ENCODE data around the gene ID2. TPM values are rescaled to one million over a fixed set of nuclear protein-coding genes. Genes with fewer than 3 reads are reported as not detected.
A peak's percentile ranks its signal among the peaks of the same experiment; 100 is the strongest.

Gene ID2, protein sequence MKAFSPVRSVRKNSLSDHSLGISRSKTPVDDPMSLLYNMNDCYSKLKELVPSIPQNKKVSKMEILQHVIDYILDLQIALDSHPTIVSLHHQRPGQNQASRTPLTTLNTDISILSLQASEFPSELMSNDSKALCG
- total RNA-seq, result 100 to 1,000 TPM; 167 to 172 TPM

DNA sequence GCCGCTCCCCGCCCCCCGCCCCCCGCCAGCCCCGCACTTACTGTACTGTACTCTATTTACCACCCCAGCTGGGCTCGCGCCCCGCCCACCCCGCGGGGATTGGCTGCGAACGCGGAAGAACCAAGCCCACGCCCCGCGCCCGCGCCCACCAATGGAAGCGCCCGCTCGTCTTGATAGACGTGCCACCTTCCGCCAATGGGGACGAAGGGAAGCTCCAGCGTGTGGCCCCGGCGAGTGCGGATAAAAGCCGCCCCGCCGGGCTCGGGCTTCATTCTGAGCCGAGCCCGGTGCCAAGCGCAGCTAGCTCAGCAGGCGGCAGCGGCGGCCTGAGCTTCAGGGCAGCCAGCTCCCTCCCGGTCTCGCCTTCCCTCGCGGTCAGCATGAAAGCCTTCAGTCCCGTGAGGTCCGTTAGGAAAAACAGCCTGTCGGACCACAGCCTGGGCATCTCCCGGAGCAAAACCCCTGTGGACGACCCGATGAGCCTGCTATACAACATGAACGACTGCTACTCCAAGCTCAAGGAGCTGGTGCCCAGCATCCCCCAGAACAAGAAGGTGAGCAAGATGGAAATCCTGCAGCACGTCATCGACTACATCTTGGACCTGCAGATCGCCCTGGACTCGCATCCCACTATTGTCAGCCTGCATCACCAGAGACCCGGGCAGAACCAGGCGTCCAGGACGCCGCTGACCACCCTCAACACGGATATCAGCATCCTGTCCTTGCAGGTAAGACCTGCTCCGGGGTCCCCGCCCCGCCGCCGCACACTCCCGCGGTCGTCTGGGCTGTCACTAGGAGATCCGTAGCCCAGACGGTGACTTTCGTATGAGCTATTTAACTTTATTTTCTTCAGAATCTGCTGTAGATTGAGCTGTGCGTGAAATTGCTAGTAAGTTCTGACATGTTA lies at the start of gene ID2:
ID2 (plus strand) TSS at position 271 of the 907 bp plus-strand sequence; CDS start at position 381, 110 bp downstream.
- peak; percentile 69 for ATAC-seq (ENCODE audit: low read depth)
- no peaks in the 10 kb centered on the region for H3K9me3 Mint-ChIP-seq
- POLR2A ChIA-PET, result interaction anchor here (0.5 to 6.3 kb wide), 61 partner anchors 10 to 1817 kb away, joined by 3 to 122 read pairs (median 5); partner anchors contain the start of genes CMPK2, KIDINS220 and RSAD2
- peak; percentile 100 for DNase-seq
- peaks cover 22% of the 10 kb centered on the region for H3K36me3 Mint-ChIP-seq
- peak within 1 kb of the TSS; percentile 98 for H3K27ac Mint-ChIP-seq
- peaks cover 12% of the 10 kb centered on the region for H3K27me3 Mint-ChIP-seq
- H3K4me3 Mint-ChIP-seq, result peak within 1 kb of the TSS; percentile 99
- peaks cover 34% of the 10 kb centered on the region for H3K4me1 Mint-ChIP-seq

GRCh38 chr2:8632755-8633154 lies 49.1 kb upstream of the ID2 start:
- H3K4me1 Mint-ChIP-seq, result peaks cover 5% of the 10 kb centered on the region
- H3K27ac Mint-ChIP-seq, result no peak overlapping the region
- no peak for ATAC-seq (ENCODE audit: low read depth)
- no peak overlapping the region for H3K4me3 Mint-ChIP-seq
- no peak for DNase-seq
- H3K9me3 Mint-ChIP-seq, result no peaks in the 10 kb centered on the region
- H3K36me3 Mint-ChIP-seq, result no peaks in the 10 kb centered on the region
- POLR2A ChIA-PET, result interaction anchor here (1.2 kb wide), 1 partner anchor 10 kb away, joined by 3 read pairs; no protein-coding TSS in a partner anchor
- peaks cover 7% of the 10 kb centered on the region for H3K27me3 Mint-ChIP-seq

- H3K27me3 Mint-ChIP-seq, result peaks cover 11% of the 10 kb centered on the region
- POLR2A ChIA-PET, result interaction anchor here (1.2 kb wide), 1 partner anchor 9 kb away, joined by 3 read pairs; no protein-coding TSS in a partner anchor
- DNase-seq (no peak), ATAC-seq (ENCODE audit: low read depth) (no peak)
- no peak overlapping the region for H3K27ac Mint-ChIP-seq
- H3K9me3 Mint-ChIP-seq, result no peaks in the 10 kb centered on the region
- H3K36me3 Mint-ChIP-seq, result no peaks in the 10 kb centered on the region
- no peak overlapping the region for H3K4me3 Mint-ChIP-seq
- H3K4me1 Mint-ChIP-seq, result peaks cover 5% of the 10 kb centered on the region
Measured at GRCh38 chr2:8633186-8633734, 48.6 kb upstream of the ID2 start.

GRCh38 chr2:8633735-8634313 lies 48.0 kb upstream of the ID2 start:
- H3K9me3 Mint-ChIP-seq, result no peaks in the 10 kb centered on the region
- peaks cover 3% of the 10 kb centered on the region for H3K4me1 Mint-ChIP-seq
- H3K27me3 Mint-ChIP-seq, result peaks cover 11% of the 10 kb centered on the region
- ATAC-seq (ENCODE audit: low read depth) (no peak), DNase-seq (no peak)
- no peak overlapping the region for H3K4me3 Mint-ChIP-seq
- POLR2A ChIA-PET, result no interaction called here
- no peak overlapping the region for H3K27ac Mint-ChIP-seq
- no peaks in the 10 kb centered on the region for H3K36me3 Mint-ChIP-seq

DNA sequence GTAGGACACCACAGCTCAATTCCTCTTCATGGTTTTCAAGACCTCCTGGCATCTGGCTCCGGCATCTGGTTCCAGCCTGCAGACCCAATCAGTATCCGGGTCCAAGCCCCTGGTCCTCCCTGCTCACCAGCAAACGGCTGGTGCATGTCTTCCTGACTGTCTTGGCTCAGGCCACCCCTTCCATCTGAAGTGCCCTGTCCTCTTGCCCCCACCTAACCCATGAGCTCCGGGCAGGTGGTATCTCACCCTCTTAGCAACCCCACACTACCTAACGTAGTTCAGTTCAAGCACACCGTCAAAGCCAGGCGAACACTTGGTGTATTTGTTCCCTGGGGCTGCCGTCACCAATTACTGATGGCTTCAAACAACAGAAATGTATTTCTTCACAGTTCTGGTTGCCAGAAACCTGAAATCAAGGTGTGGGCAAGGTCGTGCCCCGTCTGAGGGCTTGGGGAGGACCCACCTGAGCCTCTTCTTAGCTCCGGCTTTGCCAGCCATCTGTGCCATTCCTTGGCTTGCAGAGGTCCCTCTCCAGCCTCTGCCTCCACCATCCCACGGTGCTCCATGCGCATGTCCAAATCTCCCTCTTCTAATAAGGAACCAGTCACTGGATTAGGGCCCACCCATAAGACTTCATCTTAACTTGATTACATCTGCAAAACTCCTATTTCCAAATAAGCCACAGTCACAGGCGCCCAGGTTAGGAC lies 47.2 kb upstream of the ID2 start:
- DNase-seq (no peak), ATAC-seq (ENCODE audit: low read depth) (no peak)
- H3K4me1 Mint-ChIP-seq, result peaks cover 1% of the 10 kb centered on the region
- POLR2A ChIA-PET, result no interaction called here
- H3K4me3 Mint-ChIP-seq, result no peak overlapping the region
- no peaks in the 10 kb centered on the region for H3K9me3 Mint-ChIP-seq
- H3K36me3 Mint-ChIP-seq, result no peaks in the 10 kb centered on the region
- H3K27ac Mint-ChIP-seq, result no peak overlapping the region
- H3K27me3 Mint-ChIP-seq, result peaks cover 9% of the 10 kb centered on the region

GRCh38 chr2:8636041-8636491 lies 45.8 kb upstream of the ID2 start:
- Mint-ChIP-seq H3K4me1 (peaks cover 1% of the 10 kb centered on the region), H3K27ac (no peak overlapping the region)

GRCh38 chr2:8636721-8637636 lies 44.9 kb upstream of the ID2 start:
- Mint-ChIP-seq H3K27me3 (peaks cover 17% of the 10 kb centered on the region), H3K4me3 (no peak overlapping the region), H3K4me1 (peaks cover under 1% of the 10 kb centered on the region), H3K9me3 (no peaks in the 10 kb centered on the region), H3K36me3 (no peaks in the 10 kb centered on the region), H3K27ac (no peak overlapping the region)
- POLR2A ChIA-PET, result no interaction called here
- no peak for DNase-seq
- ATAC-seq (ENCODE audit: low read depth), result no peak

More at GRCh38 chr2:8636041-8636491, 45.8 kb upstream of the ID2 start:
- Mint-ChIP-seq H3K9me3 (no peaks in the 10 kb centered on the region), H3K36me3 (no peaks in the 10 kb centered on the region), H3K27me3 (peaks cover 11% of the 10 kb centered on the region), H3K4me3 (no peak overlapping the region)
- POLR2A ChIA-PET, result no interaction called here
- ATAC-seq (ENCODE audit: low read depth) (no peak), DNase-seq (no peak)

DNA sequence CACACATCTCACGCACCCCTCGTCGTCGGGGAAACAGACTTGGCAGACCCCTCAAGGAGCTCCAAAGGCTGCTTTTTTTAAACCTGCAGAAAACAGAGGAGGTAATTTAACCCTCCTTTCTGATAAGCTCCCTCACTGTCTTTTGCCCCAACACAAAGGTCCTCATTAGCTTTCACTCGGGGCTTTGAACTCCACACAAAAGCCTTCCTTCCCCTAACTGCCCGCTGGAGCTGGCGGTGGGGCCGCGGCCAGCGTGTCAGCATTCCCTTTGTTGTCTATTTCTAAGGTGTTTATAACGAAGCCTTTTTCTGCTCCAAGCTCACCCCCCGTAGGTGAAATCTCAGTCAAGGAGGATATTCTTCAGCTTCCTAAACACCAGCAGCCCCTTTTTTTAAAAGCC lies 43.5 kb upstream of the ID2 start:
- no peak for ATAC-seq (ENCODE audit: low read depth)
- Mint-ChIP-seq H3K4me1 (no peaks in the 10 kb centered on the region), H3K27me3 (peaks cover 17% of the 10 kb centered on the region), H3K4me3 (no peak overlapping the region), H3K9me3 (no peaks in the 10 kb centered on the region), H3K36me3 (no peaks in the 10 kb centered on the region), H3K27ac (no peak overlapping the region)
- no peak for DNase-seq
- POLR2A ChIA-PET, result interaction anchor here (1.0 kb wide), 1 partner anchor 26 kb away, joined by 3 read pairs; no protein-coding TSS in a partner anchor

DNA sequence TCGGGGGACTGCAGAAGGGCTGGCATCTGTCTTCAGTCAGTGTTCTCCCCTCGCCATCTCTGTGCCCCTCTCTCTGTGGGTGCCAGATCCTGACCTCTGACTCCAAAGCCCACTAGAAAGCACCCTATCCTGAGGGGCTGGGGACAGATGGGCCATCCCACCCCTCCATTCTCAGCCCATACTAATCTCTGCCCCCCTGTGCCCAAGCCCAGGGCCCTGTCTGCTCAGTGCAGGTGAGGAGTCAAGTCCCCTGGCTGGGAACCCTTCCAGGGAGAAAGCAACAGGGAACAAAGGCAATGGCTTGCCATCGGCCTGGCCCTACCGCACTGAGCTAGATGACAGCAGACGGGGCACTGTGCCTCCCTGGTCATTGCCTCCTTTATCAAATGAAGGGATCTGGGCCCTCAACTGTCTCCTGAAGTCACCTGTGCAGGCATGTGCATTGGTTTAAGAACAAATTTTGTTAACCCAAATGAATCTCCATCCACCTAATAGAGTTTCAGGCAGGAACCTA lies 42.7 kb upstream of the ID2 start:
- POLR2A ChIA-PET, result no interaction called here
- no peaks in the 10 kb centered on the region for H3K36me3 Mint-ChIP-seq
- no peak overlapping the region for H3K4me3 Mint-ChIP-seq
- H3K4me1 Mint-ChIP-seq, result peaks cover 2% of the 10 kb centered on the region
- ATAC-seq (ENCODE audit: low read depth) (no peak), DNase-seq (no peak)
- no peak overlapping the region for H3K27ac Mint-ChIP-seq
- H3K27me3 Mint-ChIP-seq, result peaks cover 17% of the 10 kb centered on the region
- H3K9me3 Mint-ChIP-seq, result no peaks in the 10 kb centered on the region

GRCh38 chr2:8640498-8640897 lies 41.4 kb upstream of the ID2 start:
- peaks cover 17% of the 10 kb centered on the region for H3K27me3 Mint-ChIP-seq

GRCh38 chr2:8641301-8641965 lies 40.4 kb upstream of the ID2 start:
- Mint-ChIP-seq H3K27me3 (peaks cover 17% of the 10 kb centered on the region), H3K4me3 (no peak overlapping the region), H3K4me1 (peaks cover 5% of the 10 kb centered on the region), H3K27ac (no peak overlapping the region), H3K36me3 (no peaks in the 10 kb centered on the region), H3K9me3 (peaks cover 5% of the 10 kb centered on the region)
- no peak for ATAC-seq (ENCODE audit: low read depth)
- POLR2A ChIA-PET, result interaction anchor here (0.6 kb wide), 1 partner anchor 624 kb away, joined by 4 read pairs; no protein-coding TSS in a partner anchor
- DNase-seq, result no peak

More at GRCh38 chr2:8640498-8640897, 41.4 kb upstream of the ID2 start:
- ATAC-seq (ENCODE audit: low read depth) (no peak), DNase-seq (no peak)
- POLR2A ChIA-PET, result interaction anchor here (0.6 kb wide), 1 partner anchor 64 kb away, joined by 3 read pairs; no protein-coding TSS in a partner anchor
- H3K27ac Mint-ChIP-seq, result no peak overlapping the region
- H3K36me3 Mint-ChIP-seq, result no peaks in the 10 kb centered on the region
- H3K9me3 Mint-ChIP-seq, result no peaks in the 10 kb centered on the region
- H3K4me1 Mint-ChIP-seq, result peaks cover 5% of the 10 kb centered on the region
- no peak overlapping the region for H3K4me3 Mint-ChIP-seq

Data from activated naive CD8-positive, alpha-beta T cell treated with anti-CD3 and anti-CD28 coated beads, Interleukin-2, amount 10 ng/mL, durations not matched to agents 7 days and 5 days (primary cell).